ENCODE results near the gene LIPH.

Gene LIPH

GRCh38 chr3:185540695-185541094, 11.7 kb downstream of the LIPH start:
- DNase-seq (ENCODE audit: low read depth in 3 of 3) = no peak

DNA sequence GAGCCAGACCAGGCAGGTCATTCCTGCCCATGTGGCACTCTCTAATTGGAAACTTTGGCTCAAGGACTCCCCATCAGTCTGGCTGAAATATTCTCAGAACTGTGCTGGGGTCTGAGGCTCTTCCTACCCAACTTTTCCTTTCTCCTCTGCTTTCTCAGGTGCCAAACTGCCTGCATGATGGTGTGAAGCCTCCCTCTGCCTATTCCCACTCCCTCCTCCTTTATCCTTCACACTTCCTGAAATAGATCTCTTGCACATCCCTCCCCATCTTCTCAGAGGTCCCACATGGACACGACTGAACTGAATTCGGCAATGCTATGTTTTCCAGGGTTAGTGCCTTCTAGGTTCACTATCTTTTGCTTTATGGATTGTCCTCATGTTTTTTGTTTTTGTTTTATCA, 12.5 kb downstream of the LIPH start:
- no peak for DNase-seq (ENCODE audit: low read depth in 3 of 3)

GRCh38 chr3:185537369-185537970, 14.9 kb downstream of the LIPH start:
- DNase-seq (ENCODE audit: low read depth in 3 of 3) = peak; percentile 4 to 42 (median 7)

- DNase-seq (ENCODE audit: low read depth in 3 of 3) = no peak
Measured at GRCh38 chr3:185534511-185534910, 17.9 kb downstream of the LIPH start.

GRCh38 chr3:185532901-185533300, 19.5 kb downstream of the LIPH start:
- no peak for DNase-seq (ENCODE audit: low read depth in 3 of 3)

DNA sequence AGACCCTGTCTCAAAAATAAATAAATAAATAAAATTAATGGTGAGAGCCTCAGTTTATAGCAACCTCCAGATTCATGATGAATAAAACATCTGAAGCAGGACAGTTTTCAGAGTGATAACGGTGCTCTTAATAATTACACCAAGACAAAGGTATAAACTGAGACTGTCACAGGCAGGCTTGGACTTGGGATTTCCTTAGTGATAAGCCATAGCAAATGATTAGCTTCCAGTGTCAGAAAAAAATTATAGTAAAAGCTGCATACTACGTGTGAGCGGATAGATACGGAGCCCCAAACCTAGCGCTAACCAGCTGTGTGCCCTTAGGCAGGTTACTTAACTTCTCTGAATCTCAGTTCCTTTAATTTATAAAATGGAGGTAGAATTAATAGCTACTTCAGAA, 21.5 kb downstream of the LIPH start:
- DNase-seq (ENCODE audit: low read depth in 3 of 3) = no peak

DNA sequence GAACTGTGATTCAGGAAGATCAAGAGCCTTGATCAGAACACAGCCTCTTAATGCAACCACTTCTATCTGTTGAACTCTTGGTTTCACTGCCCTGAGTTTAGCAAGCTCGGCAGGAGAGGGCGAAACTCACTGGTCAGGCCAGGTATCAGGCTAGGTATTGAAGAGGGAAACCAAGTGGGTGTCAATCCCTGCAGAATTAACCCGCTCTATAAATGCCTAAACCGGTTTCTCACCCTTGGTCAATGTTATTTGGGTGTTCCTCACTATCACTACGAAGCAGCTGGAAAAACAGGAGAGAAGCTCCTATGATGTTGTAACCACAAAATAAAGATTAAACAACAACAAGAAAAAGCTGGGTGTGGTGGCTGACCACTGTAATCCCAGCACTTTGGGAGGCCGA, 23.9 kb downstream of the LIPH start:
- no peak for DNase-seq (ENCODE audit: low read depth in 3 of 3)

- DNase-seq (ENCODE audit: low read depth in 3 of 3) = no peak
Measured at GRCh38 chr3:185527364-185527763, 25.0 kb downstream of the LIPH start.

GRCh38 chr3:185526349-185526951, 25.9 kb downstream of the LIPH start:
- no peak for DNase-seq (ENCODE audit: low read depth in 3 of 3)

DNA sequence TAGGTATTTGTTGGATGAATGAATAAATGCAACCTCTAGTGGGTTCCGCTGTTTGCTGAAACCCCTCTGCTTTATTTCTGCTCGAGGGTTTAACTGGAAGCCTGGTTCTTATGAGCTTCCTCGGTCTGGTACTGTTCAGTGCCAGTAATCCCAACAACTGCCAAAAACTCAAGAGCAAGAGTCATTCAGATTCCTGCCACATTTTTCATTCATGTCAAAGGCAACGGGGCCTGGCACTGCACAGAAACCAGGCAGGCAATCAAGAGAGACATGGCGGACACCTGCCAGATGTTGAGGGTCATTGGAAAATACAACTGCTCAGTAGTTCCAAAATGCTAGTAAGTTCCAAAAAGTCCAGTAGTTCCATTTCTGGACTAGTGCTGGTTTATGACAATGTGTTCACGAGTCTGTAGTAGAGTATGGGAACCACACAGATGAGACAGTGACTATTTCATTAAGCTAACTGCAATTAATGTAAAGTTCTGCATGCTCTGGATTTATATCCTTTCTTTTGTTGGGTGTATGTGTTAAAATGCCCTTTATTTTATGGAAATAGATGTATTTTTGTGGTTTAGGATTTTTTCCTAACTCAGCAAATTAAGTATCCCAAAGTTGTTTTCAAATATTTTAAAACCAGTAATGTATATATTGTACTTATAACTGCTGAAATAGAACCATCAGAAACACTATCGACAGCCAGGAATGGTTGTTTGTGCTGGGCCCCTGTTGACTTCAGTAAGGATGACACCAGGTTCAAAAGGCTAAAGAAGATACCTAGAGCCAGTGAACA, 30.8 kb downstream of the LIPH start:
- DNase-seq (ENCODE audit: low read depth in 3 of 3) = no peak

- DNase-seq (ENCODE audit: low read depth in 3 of 3) = no peak
Measured at GRCh38 chr3:185519021-185519420, 33.4 kb downstream of the LIPH start.

DNA sequence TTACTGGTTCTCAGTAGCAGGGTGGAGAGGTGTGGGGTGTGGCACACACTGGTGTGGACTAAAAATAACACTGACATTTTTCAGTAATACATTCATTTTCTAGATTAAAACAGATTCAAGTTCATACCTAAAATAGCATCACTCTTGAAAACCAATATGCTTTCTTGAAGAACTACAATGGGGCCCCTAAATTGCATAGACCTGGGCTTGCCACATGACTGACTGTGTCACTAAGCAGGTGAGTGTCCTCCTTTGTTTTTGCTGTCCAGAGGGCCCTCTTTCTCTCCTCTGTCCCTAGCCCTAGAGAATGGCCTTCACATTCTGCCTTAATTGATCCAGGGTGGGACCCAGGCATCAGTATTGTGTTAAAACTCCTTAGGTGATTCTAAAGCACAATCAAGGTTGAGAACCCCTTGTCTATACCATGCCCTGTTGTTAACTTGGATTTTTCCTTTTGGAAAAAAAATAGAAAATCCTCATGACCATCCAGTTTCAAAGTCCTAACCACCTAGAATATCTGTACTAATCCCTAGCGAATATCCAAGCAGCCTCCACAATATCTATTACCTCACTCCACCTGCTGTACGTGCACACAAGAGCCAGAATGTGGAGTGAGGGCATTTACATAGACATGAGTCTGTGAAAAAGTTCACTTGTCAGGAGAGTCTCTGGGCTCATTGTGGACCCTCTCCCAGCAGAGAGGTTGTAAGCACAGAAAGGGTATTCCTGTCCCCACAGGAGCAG, 34.8 kb downstream of the LIPH start:
- no peak for DNase-seq (ENCODE audit: low read depth in 3 of 3)

DNA sequence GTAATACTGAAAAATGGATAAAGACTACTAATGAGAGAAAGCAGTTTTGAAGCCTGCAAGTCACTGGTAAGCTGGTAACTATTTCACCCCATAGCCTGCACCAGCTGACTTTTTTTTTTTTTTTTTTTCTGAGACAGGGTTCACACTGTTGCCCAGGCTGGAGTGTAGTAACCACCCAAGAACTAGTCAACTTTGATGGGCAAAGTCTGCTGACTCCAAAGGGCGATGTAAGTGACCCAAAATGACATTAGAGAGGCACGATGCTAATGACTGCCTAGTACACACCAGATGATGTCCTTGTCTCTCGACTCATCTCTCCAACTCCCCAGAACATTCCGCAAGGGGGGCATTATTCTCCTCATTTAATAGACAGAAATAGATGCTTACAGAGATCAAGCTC, 40.7 kb downstream of the LIPH start:
- no peak for DNase-seq (ENCODE audit: low read depth in 3 of 3)

- DNase-seq (ENCODE audit: low read depth in 3 of 3) = no peak
Measured at GRCh38 chr3:185508335-185508991, 43.9 kb downstream of the LIPH start.

- no peak for DNase-seq (ENCODE audit: low read depth in 3 of 3)
Measured at GRCh38 chr3:185507883-185508282, 44.5 kb downstream of the LIPH start.

GRCh38 chr3:185504636-185505035, 47.8 kb downstream of the LIPH start:
- DNase-seq (ENCODE audit: low read depth in 3 of 3) = no peak

- no peak for DNase-seq (ENCODE audit: low read depth in 3 of 3)
Measured at GRCh38 chr3:185503521-185503920, 48.9 kb downstream of the LIPH start.

DNA sequence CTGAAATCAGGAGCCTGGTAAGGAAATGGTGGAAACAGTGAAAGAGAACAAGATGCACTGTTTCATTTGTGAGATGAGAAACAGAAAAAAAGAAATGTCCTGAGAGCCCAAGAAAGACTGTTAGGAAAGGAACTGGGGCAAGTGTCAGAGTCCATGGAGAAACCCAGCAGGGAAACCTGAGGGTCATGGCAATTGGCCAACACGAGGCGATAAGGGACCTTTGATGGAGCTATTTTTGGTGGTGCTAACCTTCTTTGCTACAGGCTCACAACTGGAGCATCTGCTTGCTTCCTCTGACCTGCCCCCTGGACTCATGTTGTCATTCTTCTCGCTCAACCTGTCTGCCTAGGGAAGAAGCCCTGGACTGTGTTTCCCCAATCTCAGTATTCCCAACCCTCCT, 49.4 kb downstream of the LIPH start:
- no peak for DNase-seq (ENCODE audit: low read depth in 3 of 3)

GRCh38 chr3:185498503-185499396, 53.6 kb downstream of the LIPH start, which contains the start of gene TMEM41A:
Gene TMEM41A, minus strand, starts transcription at chr3:185499035. Its CDS starts 74 bp downstream, at chr3:185498961.
- DNase-seq (ENCODE audit: low read depth in 3 of 3) = peak; percentile 82 to 91 (median 87)

DNA sequence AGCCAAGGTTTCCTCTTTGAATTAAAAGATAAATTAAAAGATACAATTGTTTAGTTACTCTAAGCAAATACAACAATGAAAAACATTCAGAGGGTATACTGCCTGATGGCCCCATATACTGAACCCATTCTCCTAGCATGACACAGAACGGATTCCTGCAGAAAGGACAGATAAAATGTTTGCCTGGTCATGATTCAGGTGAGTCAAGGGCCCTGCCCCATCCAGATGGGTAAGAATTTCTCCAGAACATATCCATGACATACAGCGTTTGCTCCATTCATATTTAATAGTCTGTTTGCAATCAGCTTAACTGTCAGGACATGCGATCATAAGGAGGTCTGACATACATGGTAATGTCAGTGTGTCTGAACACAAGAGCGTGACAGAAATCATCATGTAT, 62.1 kb downstream of the LIPH start:
- DNase-seq (ENCODE audit: low read depth in 3 of 3) = no peak

DNA sequence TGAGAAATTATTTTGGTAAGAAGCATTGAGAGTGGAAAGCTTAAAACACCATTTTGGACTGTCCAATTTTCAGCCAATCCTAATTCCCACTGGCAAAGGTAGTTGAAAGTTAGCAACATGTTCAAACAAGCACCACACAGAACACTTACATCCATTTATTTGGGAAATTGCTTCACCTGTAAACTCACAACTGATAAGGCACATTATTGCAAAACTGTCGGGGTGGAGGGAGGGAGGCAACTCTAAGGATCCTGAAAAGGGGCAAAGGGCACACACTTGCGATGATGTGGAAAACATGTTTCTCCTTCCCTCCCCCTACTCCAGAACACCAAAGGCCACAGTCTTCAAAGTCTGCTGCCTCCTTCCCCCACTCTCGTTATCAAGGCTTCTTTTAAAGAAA, 62.9 kb downstream of the LIPH start:
- no peak for DNase-seq (ENCODE audit: low read depth in 3 of 3)
